Panc1 (cell line): ENCODE measurements around the gene TRIM2. TPM values are rescaled to one million over a fixed set of nuclear protein-coding genes. Genes with fewer than 3 reads are reported as not detected.

Experiments used
- ATAC-seq: fragments of 200-7000 bp; cut with Tn5 transposase; 2 replicates; pipeline ENCODE4 v1.9.1; 2020; ENCODE audit warnings: mild to moderate bottlenecking, moderate library complexity
- BruUV-seq: library from RNA; stranded (reverse); fragments of 400-500 nt; replicated peaks from 2 replicates; lab custom pipeline; 2021; lab: Mats Ljungman, UMichigan
- CTCF ChIA-PET: fragments of 300-600 bp; sonication (Branson Sonifier 250); formaldehyde crosslinking; loops from one replicate; lab custom pipeline; 2022; ENCODE audit warnings: antibody characterized with exemption; lab: Charles Lee
- POLR2A ChIA-PET: fragments of 300-600 bp; sonication (Branson Sonifier 250); formaldehyde crosslinking; loops from one replicate; lab custom pipeline; 2022; ENCODE audit warnings: antibody characterized with exemption; lab: Charles Lee
- DNase-seq: peaks from one replicate; pipeline ENCODE4 v3.0.0-alpha.2; 2010; ENCODE audit warnings: low read depth, low spot score
- H3K27ac ChIP-seq: 2 replicates; pipeline ENCODE4 v1.5.1; 2011; ENCODE audit warnings: mild to moderate bottlenecking, low read length, inconsistent platforms
- H3K27me3 ChIP-seq: fragments of 200-500 bp; sonication (Bioruptor generic); 2 replicates; pipeline ENCODE4 v1.6.0; 2014; ENCODE audit warnings: low read length, inconsistent platforms; ENCODE audit not compliant: control insufficient read depth, insufficient read depth
- H3K36me3 ChIP-seq: fragments of 200-500 bp; sonication (Bioruptor generic); 2 replicates; pipeline ENCODE4 v1.5.1; 2014; ENCODE audit warnings: inconsistent platforms, mild to moderate bottlenecking, low read length, moderate library complexity; ENCODE audit not compliant: control insufficient read depth, insufficient read depth
- H3K4me1 ChIP-seq: 2 replicates; pipeline ENCODE4 v1.5.1; 2011; ENCODE audit warnings: inconsistent platforms, mild to moderate bottlenecking, low read length, moderate library complexity; ENCODE audit not compliant: control insufficient read depth, insufficient read depth
- H3K4me3 ChIP-seq, 2 experiments: 2 replicates each; pipeline ENCODE4 v1.5.1; 2011 to 2012; ENCODE audit warnings: low read depth in 2 of 2, low read length in 2 of 2, mild to moderate bottlenecking in 2 of 2, inconsistent platforms in 1 of 2, moderate library complexity in 1 of 2
- H3K9me3 ChIP-seq: fragments of 200-500 bp; sonication (Bioruptor generic); 2 replicates; pipeline ENCODE4 v1.5.1; 2014; ENCODE audit warnings: low read depth, mild to moderate bottlenecking, inconsistent platforms, low read length, moderate library complexity; ENCODE audit not compliant: control insufficient read depth, insufficient read depth
- CTCF ChIP-seq: fragments of 450-650 bp; IDR thresholded peaks from 2 replicates; pipeline ENCODE4 v1.5.1; 2017; ENCODE audit warnings: mild to moderate bottlenecking
- POLR2AphosphoS5 ChIP-seq: IDR thresholded peaks from 2 replicates; pipeline ENCODE4 v1.6.1; 2012; ENCODE audit warnings: mild to moderate bottlenecking, low read depth, low read length, moderate library complexity
- SIN3A ChIP-seq: IDR thresholded peaks from 2 replicates; pipeline ENCODE4 v1.6.1; 2012; ENCODE audit warnings: low read depth, mild to moderate bottlenecking, low read length, moderate library complexity, borderline replicate concordance; ENCODE audit not compliant: insufficient read depth
- TCF7L2 ChIP-seq: IDR thresholded peaks from 2 replicates; pipeline ENCODE4 v1.6.1; 2011; ENCODE audit warnings: mild to moderate bottlenecking, low read depth, low read length, inconsistent platforms
- in situ Hi-C: cut with HindIII; loops from 2 replicates; pipeline ENCODE4 v1.10.0; 2016; ENCODE audit warnings: low sequenced_read_pairs, low pct_unique_long_range_greater_than_20kb
- intact Hi-C: fragments of 100-400 bp; cut with micrococcal nuclease; formaldehyde crosslinking; loops from one replicate; pipeline ENCODE4 v1.10.0; 2022; ENCODE audit not compliant: unreplicated experiment
- total RNA-seq: library from RNA; stranded (reverse); gene quantifications from one replicate; pipeline ENCODE4 v1.2.1, GENCODE V29; 2021; ENCODE audit not compliant: unreplicated experiment
- TF ChIP-seq, protein P1 (sequence below), 2 experiments: IDR thresholded peaks; 2 replicates each; pipeline ENCODE4 v1.6.1; 2011 to 2012; ENCODE audit warnings: low read depth in 2 of 2, control low read depth in 1 of 2, low read length in 1 of 2, mild to moderate bottlenecking in 1 of 2, moderate library complexity in 1 of 2; ENCODE audit not compliant: insufficient read depth in 1 of 2

TRIM2 gene
- total RNA-seq, 1 experiment from 2014 or later, result 18.9 TPM

DNA sequence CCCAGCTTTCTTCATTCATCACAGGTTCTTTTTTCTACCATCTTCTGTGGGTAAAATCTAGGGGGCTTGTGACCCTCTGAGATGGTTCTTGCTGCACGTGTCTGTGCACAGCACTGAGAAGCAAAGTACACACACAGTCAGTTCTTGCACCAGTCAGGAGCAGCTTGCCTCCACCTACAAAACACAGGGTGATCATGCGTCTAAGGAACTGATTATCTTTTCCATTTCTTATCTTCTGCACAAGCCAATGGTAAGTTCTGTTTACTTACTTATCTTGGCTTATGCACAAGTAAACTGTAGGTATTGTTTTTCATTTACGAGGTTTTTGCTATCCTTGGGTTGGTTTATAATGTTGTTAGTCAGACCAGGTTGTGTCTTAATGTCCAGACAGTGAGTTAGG lies 40.7 kb downstream of the TRIM2 start:
- intact Hi-C loops, result no loop called here
- Histone ChIP-seq H3K27ac (no peak overlapping the region), H3K27me3 (no peaks in the 10 kb centered on the region), H3K4me3 (no peak overlapping the region), H3K36me3 (no peaks in the 10 kb centered on the region; the same call in 1 of the 2 replicates), H3K4me1 (peaks cover 20% of the 10 kb centered on the region), H3K9me3 (no peaks in the 10 kb centered on the region)
- BruUV-seq, result no TSS peak
- POLR2A ChIA-PET, result no interaction called here
- in situ Hi-C loops, result no loop called here
- CTCF ChIA-PET, result no interaction called here
- TF ChIP-seq, protein P1, sequence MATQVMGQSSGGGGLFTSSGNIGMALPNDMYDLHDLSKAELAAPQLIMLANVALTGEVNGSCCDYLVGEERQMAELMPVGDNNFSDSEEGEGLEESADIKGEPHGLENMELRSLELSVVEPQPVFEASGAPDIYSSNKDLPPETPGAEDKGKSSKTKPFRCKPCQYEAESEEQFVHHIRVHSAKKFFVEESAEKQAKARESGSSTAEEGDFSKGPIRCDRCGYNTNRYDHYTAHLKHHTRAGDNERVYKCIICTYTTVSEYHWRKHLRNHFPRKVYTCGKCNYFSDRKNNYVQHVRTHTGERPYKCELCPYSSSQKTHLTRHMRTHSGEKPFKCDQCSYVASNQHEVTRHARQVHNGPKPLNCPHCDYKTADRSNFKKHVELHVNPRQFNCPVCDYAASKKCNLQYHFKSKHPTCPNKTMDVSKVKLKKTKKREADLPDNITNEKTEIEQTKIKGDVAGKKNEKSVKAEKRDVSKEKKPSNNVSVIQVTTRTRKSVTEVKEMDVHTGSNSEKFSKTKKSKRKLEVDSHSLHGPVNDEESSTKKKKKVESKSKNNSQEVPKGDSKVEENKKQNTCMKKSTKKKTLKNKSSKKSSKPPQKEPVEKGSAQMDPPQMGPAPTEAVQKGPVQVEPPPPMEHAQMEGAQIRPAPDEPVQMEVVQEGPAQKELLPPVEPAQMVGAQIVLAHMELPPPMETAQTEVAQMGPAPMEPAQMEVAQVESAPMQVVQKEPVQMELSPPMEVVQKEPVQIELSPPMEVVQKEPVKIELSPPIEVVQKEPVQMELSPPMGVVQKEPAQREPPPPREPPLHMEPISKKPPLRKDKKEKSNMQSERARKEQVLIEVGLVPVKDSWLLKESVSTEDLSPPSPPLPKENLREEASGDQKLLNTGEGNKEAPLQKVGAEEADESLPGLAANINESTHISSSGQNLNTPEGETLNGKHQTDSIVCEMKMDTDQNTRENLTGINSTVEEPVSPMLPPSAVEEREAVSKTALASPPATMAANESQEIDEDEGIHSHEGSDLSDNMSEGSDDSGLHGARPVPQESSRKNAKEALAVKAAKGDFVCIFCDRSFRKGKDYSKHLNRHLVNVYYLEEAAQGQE (IDR thresholded peaks at IDR 0.05; ENCODE audit: insufficient read depth in 1 of 2, low read depth in 2 of 2, low read length in 1 of 2), result no peak
- TF ChIP-seq SIN3A (no peak), CTCF (no peak), TCF7L2 (no peak), POLR2AphosphoS5 (no peak)
- ATAC-seq, result no peak
- no peak for DNase-seq

DNA sequence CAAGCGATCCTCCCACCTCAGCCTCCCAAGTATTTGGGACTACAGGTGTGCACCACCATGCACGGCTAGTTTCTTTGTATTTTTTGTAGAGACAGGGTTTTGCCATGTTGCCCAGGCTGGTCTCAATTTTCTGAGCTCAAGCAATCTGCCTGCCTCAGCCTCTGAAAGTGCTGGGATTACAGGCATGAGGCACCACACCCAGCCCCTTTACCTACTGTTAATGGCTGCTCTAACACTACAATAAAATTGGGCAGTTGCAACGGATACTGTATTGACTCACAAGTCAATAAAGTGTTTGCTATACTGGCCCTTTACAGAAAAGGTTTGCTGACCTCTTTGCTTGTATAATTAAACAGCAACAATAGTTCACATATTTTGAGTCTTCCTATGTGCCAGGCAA lies 41.5 kb downstream of the TRIM2 start:
- no peak overlapping the region for H3K27ac ChIP-seq
- CTCF ChIA-PET, result no interaction called here
- BruUV-seq, result no TSS peak
- no peak for DNase-seq
- no peaks in the 10 kb centered on the region for H3K27me3 ChIP-seq
- H3K36me3 ChIP-seq, result no peaks in the 10 kb centered on the region; the same call in 1 of the 2 replicates
- POLR2A ChIA-PET, result no interaction called here
- ATAC-seq, result no peak
- in situ Hi-C loops (no loop called here), intact Hi-C loops (no loop called here)
- TF ChIP-seq SIN3A (no peak), POLR2AphosphoS5 (no peak), TCF7L2 (no peak), CTCF (no peak)
- TF ChIP-seq, protein P1 (IDR thresholded peaks at IDR 0.05; ENCODE audit: insufficient read depth in 1 of 2, low read depth in 2 of 2, low read length in 1 of 2), result no peak
- H3K4me1 ChIP-seq, result peaks cover 20% of the 10 kb centered on the region
- no peaks in the 10 kb centered on the region for H3K9me3 ChIP-seq
- H3K4me3 ChIP-seq, result no peak overlapping the region
